ENCODE measurements around the gene TNS1. TPM values are rescaled to one million over a fixed set of nuclear protein-coding genes. Genes with fewer than 3 reads are reported as not detected.

TNS1 gene
- total and polyA plus RNA-seq, 4 donors = 67.0 to 377 (median 208) TPM

DNA sequence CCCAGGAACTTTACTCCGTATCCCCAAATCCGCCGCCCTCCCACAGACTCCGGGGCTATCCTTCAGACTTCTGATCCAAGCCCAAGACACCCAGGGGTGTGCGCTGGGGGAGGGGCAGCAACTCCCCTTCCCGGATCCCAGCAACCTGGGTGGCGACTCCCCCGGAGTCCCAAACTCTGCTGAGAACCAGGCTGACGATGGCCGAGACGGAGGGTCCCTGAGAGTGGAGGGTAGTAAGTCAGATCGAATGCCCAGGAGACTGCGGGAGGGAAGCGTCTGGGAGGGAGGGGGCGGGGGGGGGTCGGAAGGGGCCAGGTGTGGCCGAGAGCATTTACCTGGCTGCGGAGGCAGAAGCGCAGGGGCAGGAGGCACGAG is 7.0 kb upstream of the TNS1 start:
- H3K9me3 ChIP-seq (ENCODE audit: control insufficient read depth in 4 of 4, insufficient read depth in 3 of 4, low read length in 3 of 4) = no peaks in the 10 kb centered on the region
- H3K36me3 ChIP-seq (ENCODE audit: control insufficient read depth in 4 of 4, insufficient read depth in 4 of 4, low read length in 4 of 4) = no peaks in the 10 kb centered on the region
- H3K9ac ChIP-seq (ENCODE audit: insufficient read depth in 1 of 2, low read length in 2 of 2) = peak overlapping the region in 1 of 2 donors; percentile 32
- no peak overlapping the region for H3K4me3 ChIP-seq
- peaks cover 0 to 3% (median 0%) of the 10 kb centered on the region in 3 donors for H3K27me3 ChIP-seq (ENCODE audit: control insufficient read depth in 3 of 3, insufficient read depth in 3 of 3, low read length in 2 of 3)
- ATAC-seq (ENCODE audit: insufficient read depth, low FRiP score) (no peak), DNase-seq (no peak)
- WGBS, 2 donors = 2 to 7% methylated on average over 20 of the region's 20 CpGs
- H3K27ac ChIP-seq (ENCODE audit: low read depth in 1 of 2, low read length in 1 of 2) = no peak overlapping the region
- TF ChIP-seq, protein P1, sequence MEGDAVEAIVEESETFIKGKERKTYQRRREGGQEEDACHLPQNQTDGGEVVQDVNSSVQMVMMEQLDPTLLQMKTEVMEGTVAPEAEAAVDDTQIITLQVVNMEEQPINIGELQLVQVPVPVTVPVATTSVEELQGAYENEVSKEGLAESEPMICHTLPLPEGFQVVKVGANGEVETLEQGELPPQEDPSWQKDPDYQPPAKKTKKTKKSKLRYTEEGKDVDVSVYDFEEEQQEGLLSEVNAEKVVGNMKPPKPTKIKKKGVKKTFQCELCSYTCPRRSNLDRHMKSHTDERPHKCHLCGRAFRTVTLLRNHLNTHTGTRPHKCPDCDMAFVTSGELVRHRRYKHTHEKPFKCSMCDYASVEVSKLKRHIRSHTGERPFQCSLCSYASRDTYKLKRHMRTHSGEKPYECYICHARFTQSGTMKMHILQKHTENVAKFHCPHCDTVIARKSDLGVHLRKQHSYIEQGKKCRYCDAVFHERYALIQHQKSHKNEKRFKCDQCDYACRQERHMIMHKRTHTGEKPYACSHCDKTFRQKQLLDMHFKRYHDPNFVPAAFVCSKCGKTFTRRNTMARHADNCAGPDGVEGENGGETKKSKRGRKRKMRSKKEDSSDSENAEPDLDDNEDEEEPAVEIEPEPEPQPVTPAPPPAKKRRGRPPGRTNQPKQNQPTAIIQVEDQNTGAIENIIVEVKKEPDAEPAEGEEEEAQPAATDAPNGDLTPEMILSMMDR (IDR thresholded peaks at IDR 0.05; ENCODE audit: control extremely low read depth, extremely low read depth) = no peak
- peaks cover 0 to 49% (median 14%) of the 10 kb centered on the region in 5 donors for H3K4me1 ChIP-seq (ENCODE audit: control insufficient read depth in 5 of 5, insufficient read depth in 5 of 5, low read length in 5 of 5)

DNA sequence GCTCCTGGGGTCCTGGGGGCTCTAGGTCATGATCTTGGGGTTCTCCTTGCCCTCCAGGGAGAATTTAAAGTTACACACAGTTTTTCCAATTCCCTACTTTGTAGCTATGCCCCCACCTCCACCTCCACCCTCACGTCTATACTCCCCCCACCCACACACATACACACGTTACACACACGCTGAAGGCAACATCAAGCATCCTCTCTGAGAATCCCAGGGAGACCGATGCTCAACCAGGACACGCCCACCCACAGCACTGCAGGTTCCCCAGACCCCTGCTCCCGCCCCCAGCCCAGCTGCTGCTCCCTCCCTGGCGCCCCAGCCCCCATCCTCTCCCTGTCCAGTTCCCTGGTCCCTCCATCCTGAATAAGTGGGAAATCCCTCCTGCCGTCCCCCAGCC is 6.4 kb upstream of the TNS1 start:
- H3K9me3 ChIP-seq (ENCODE audit: control insufficient read depth in 4 of 4, insufficient read depth in 3 of 4, low read length in 3 of 4) = no peaks in the 10 kb centered on the region
- TF ChIP-seq, protein P1 (IDR thresholded peaks at IDR 0.05; ENCODE audit: control extremely low read depth, extremely low read depth) = no peak
- H3K27ac ChIP-seq (ENCODE audit: low read depth in 1 of 2, low read length in 1 of 2) = no peak overlapping the region
- no peak overlapping the region for H3K4me3 ChIP-seq
- no peak overlapping the region for H3K9ac ChIP-seq (ENCODE audit: insufficient read depth in 1 of 2, low read length in 2 of 2)
- no peaks in the 10 kb centered on the region for H3K36me3 ChIP-seq (ENCODE audit: control insufficient read depth in 4 of 4, insufficient read depth in 4 of 4, low read length in 4 of 4)
- H3K27me3 ChIP-seq (ENCODE audit: control insufficient read depth in 3 of 3, insufficient read depth in 3 of 3, low read length in 2 of 3) = peaks cover 0 to 3% (median 0%) of the 10 kb centered on the region in 3 donors
- ATAC-seq (ENCODE audit: insufficient read depth, low FRiP score) = no peak
- 18 to 41% methylated on average over 8 of the region's 8 CpGs for WGBS, 2 donors
- peaks cover 0 to 48% (median 15%) of the 10 kb centered on the region in 5 donors for H3K4me1 ChIP-seq (ENCODE audit: control insufficient read depth in 5 of 5, insufficient read depth in 5 of 5, low read length in 5 of 5)
- DNase-seq = peak in 1 of 3 donors; percentile 55

DNA sequence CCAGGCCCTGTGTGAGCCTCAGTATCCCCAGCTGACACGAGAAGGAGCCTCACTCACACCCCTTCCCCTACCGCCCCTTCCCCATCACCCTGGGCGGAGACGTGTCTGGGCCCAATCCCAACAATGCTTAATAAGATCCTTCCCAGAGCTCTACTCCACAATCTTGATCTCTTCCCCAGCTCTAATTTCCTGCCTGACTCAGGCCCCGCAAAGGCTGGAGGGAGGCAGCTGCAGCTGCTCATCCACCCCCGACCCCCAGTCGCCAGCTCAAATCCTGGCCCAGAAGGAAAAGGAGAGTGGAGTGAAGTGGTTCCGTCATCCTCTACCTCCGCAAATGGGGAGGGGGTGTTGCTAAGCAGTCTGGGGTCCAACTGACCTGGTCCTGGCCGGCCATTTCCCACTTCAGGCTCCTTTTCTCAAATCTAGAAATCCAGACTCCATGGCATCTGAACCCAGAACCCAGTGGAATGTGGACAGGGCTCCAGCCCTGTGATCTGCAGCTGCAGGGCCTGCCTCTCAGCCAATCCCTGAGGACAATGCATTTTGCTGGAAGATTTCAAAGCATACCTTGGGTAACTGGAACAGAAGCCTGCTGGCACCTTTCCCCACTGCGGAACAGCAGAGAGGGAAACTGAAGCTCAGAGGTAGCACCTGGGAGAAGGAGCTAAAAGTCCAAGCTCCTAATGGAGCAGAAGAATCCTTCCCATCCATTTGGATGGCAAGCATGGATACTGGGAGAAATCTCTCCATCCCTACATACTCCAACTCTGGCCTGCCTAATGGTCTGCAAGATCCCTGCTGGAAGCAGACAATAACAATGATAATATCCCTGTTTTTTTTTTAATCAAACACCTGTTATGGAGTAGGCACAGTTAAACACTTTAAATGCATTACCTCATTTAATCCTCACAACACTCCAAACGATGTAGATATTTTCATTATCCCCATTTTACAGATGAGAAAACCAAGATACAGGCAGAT is 5.6 kb upstream of the TNS1 start:
- Histone ChIP-seq H3K4me3 (no peak overlapping the region), H3K9me3 (ENCODE audit: control insufficient read depth in 4 of 4, insufficient read depth in 3 of 4, low read length in 3 of 4) (no peaks in the 10 kb centered on the region), H3K9ac (ENCODE audit: insufficient read depth in 1 of 2, low read length in 2 of 2) (no peak overlapping the region), H3K4me1 (ENCODE audit: control insufficient read depth in 5 of 5, insufficient read depth in 5 of 5, low read length in 5 of 5) (peaks cover 4 to 53% (median 21%) of the 10 kb centered on the region in 5 donors), H3K36me3 (ENCODE audit: control insufficient read depth in 4 of 4, insufficient read depth in 4 of 4, low read length in 4 of 4) (no peaks in the 10 kb centered on the region), H3K27me3 (ENCODE audit: control insufficient read depth in 3 of 3, insufficient read depth in 3 of 3, low read length in 2 of 3) (peaks cover 0 to 3% (median 0%) of the 10 kb centered on the region in 3 donors), H3K27ac (ENCODE audit: low read depth in 1 of 2, low read length in 1 of 2) (no peak overlapping the region)
- DNase-seq (peak; percentile 52 to 86 (median 67)), ATAC-seq (ENCODE audit: insufficient read depth, low FRiP score) (no peak)
- WGBS, 2 donors = 78 to 89% methylated on average over 12 of the region's 12 CpGs
- TF ChIP-seq, protein P1 (IDR thresholded peaks at IDR 0.05; ENCODE audit: control extremely low read depth, extremely low read depth) = no peak
